Spleen (tissue), 7 donors: ENCODE results near the gene RAB11A.

Source experiments
- POLR2AphosphoS5 ChIP-seq, 3 donors: sonication (generic); formaldehyde crosslinking; IDR thresholded peaks; one replicate each; pipeline ENCODE4 v1.5.1; 2017; ENCODE audit warnings: antibody characterized with exemption in 3 of 3
- TF ChIP-seq, protein P1 (sequence below), 11 experiments: fragments of 200-600 bp in 7 of 11; fragments of 450-650 bp in 4 of 11; sonication (generic) in 4 of 11; IDR thresholded peaks in 8 of 11; conservative IDR thresholded peaks in 3 of 11; 1 replicate in 7 of 11; 2 replicates in 4 of 11; pipeline versions ENCODE4 v1.4.0 to v1.8.0; 2016 to 2021; ENCODE audit warnings: antibody characterized with exemption in 11 of 11, inconsistent platforms in 4 of 11, mild to moderate bottlenecking in 1 of 11
- donor health status: DM: no; HTN: no; CAD: no; lungs with moderate emphysema.
- donor health status: DM: no; HTN: no; CAD: no.
- donor health status: DM: no; HTN: no; CAD: no.

DNA sequence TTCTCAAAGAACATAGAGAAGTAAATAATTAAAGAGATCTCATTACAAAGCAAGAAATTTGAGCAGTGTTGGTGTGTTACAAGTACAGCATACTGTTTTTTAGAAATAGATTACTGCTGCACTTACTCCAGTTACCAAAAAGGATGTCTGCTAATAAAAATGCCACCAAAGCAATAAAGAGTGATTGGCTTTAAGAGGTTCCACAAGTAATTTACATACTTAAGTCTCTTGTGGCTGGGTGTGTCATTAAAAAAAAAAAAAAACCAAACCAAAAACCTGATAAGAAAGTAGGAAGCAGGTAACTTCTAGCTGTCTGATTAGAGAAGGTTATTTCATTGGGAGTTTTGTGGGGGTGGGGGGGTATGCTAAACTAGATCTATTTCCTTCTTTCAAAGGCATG is 15.2 kb downstream of the RAB11A start:
- TF ChIP-seq, protein P1, sequence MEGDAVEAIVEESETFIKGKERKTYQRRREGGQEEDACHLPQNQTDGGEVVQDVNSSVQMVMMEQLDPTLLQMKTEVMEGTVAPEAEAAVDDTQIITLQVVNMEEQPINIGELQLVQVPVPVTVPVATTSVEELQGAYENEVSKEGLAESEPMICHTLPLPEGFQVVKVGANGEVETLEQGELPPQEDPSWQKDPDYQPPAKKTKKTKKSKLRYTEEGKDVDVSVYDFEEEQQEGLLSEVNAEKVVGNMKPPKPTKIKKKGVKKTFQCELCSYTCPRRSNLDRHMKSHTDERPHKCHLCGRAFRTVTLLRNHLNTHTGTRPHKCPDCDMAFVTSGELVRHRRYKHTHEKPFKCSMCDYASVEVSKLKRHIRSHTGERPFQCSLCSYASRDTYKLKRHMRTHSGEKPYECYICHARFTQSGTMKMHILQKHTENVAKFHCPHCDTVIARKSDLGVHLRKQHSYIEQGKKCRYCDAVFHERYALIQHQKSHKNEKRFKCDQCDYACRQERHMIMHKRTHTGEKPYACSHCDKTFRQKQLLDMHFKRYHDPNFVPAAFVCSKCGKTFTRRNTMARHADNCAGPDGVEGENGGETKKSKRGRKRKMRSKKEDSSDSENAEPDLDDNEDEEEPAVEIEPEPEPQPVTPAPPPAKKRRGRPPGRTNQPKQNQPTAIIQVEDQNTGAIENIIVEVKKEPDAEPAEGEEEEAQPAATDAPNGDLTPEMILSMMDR (IDR thresholded peaks at IDR 0.05 in 8 of 11, conservative IDR thresholded peaks at IDR 0.05 in 3 of 11) = no peak
- TF ChIP-seq POLR2AphosphoS5 (IDR thresholded peaks at IDR 0.05) = no peak
